Kidney (tissue), 14 donors: ENCODE results near the gene PROB1. TPM values are rescaled to one million over a fixed set of nuclear protein-coding genes. Genes with fewer than 3 reads are reported as not detected.

Experiments used
- DNase-seq, 5 donors: peaks; one replicate each; pipeline ENCODE4 v3.0.0-alpha.2; 2013 to 2020
- FAIRE-seq: peaks from 2 replicates; lab custom pipeline; 2012; peaks lifted over from hg19 to GRCh38; lab: Jason Lieb, UNC
- H3K27ac ChIP-seq, 2 donors: one replicate each; pipeline ENCODE4 v1.7.0; 2013; ENCODE audit warnings: low read depth in 2 of 2, low read length in 2 of 2, inconsistent platforms in 1 of 2
- H3K27me3 ChIP-seq: one replicate; pipeline ENCODE4 v1.7.1; 2013; ENCODE audit warnings: low read length, inconsistent platforms; ENCODE audit not compliant: control insufficient read depth, insufficient read depth
- H3K36me3 ChIP-seq, 3 donors: one replicate each; pipeline versions ENCODE4 v1.7.0 to v1.7.1; 2013; ENCODE audit warnings: low read length in 3 of 3, control low read depth in 1 of 3, inconsistent platforms in 1 of 3; ENCODE audit not compliant: insufficient read depth in 3 of 3, control insufficient read depth in 2 of 3
- H3K4me1 ChIP-seq, 3 donors: one replicate each; pipeline versions ENCODE4 v1.7.0 to v1.7.1; 2013; ENCODE audit warnings: low read length in 3 of 3, inconsistent platforms in 1 of 3, low read depth in 1 of 3; ENCODE audit not compliant: control insufficient read depth in 2 of 3, insufficient read depth in 2 of 3
- H3K4me3 ChIP-seq, 3 donors: one replicate each; pipeline versions ENCODE4 v1.7.0 to v1.8.1; 2013; ENCODE audit warnings: low read length in 3 of 3, control low read depth in 1 of 3, inconsistent platforms in 1 of 3
- H3K9ac ChIP-seq, 3 donors: one replicate each; pipeline versions ENCODE4 v1.7.0 to v1.7.1; 2013; ENCODE audit warnings: low read length in 3 of 3, control low read depth in 1 of 3, inconsistent platforms in 1 of 3
- H3K9me3 ChIP-seq, 3 donors: one replicate each; pipeline versions ENCODE4 v1.7.0 to v1.7.1; 2013; ENCODE audit warnings: low read length in 3 of 3, control low read depth in 1 of 3, inconsistent platforms in 1 of 3; ENCODE audit not compliant: control insufficient read depth in 2 of 3, insufficient read depth in 1 of 3
- intact Hi-C: fragments of 100-400 bp; cut with DNase I; formaldehyde crosslinking; loops from one replicate; pipeline ENCODE4 v1.11.1; 2022
- polyA plus RNA-seq: library from polyadenylated mRNA; stranded (reverse); fragments of 350-450 nt; fragmentation: Illumina TruSeq; extraction: RNeasy Lipid Tissue Mini Kit (QIAGEN cat#74804); gene quantifications from one replicate; pipeline ENCODE4 v1.2.3, GENCODE V29; 2014; ENCODE audit warnings: low read depth, low replicate concordance; ENCODE audit not compliant: insufficient read depth
- total RNA-seq: library from RNA; stranded (reverse); fragmentation: NEBNext Ultra II Directional; extraction: Animal tissue kit (Norgen Biotek cat#: 25700); gene quantifications from one replicate; pipeline ENCODE4 v1.2.1, GENCODE V29; 2021
- TF ChIP-seq, protein P1 (sequence below): IDR thresholded peaks from 3 replicates; pipeline ENCODE4 v1.5.1; 2012; ENCODE audit warnings: mild to moderate bottlenecking, moderate library complexity, borderline replicate concordance; ENCODE audit not compliant: insufficient read depth; ENCODE audit errors: extremely low read depth
- donor health status: control.
- donor health status: control.
- donor health status: control.
- donor health status: control.
- donor health status: control.
- donor health status: DM: yes; HTN: yes; CAD: no.
- donor health status: Normal renal cell carcinoma (clear cell type).

The PROB1 gene
- total and polyA plus RNA-seq, 2 donors from 2014 or later = 1.5 to 3.8 TPM

DNA sequence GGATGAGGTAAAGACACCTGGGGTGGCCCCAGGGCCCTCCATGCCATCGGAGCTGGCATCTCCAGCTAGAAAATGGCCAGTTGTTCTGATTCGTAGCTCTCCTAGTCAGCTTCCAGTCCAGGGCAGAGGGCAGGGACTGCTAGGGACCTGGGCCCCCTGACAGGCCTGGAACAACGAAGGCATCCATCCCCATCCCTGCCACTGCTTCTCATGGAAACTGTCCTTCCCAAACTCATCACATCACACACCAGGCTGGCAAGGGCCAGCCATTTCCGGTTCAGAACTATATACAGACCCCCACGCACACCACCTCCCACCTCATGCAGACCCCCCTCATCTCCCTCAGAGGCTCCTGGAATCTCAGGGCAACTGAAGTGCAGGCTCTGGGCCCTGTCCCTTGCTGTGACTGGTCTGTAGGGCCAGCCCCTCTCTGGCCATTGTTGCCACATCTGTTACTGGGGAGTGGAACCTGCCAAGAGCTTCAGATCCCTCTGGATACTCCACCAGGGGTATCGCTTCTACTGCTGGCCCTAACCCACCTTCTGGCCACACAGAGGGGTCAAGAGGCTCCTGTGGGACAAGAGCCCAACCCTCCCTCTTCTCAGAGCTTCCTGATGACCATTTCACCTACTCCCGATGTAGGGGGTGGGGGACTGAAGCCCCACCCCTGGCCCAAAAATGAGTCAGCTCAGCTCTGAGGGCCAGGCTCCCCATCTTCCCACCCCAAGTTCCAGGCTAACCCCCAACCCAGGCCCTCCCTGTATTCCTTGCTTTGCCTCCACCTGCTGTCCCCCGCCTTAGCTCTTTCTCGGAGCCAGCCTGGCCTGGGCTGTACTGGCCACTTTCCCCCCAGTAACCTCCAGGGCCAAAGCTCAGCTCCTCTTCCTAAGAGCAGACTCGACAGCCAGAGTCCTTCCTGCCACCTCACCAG is 4.0 kb downstream of the PROB1 start:
- TF ChIP-seq, protein P1, sequence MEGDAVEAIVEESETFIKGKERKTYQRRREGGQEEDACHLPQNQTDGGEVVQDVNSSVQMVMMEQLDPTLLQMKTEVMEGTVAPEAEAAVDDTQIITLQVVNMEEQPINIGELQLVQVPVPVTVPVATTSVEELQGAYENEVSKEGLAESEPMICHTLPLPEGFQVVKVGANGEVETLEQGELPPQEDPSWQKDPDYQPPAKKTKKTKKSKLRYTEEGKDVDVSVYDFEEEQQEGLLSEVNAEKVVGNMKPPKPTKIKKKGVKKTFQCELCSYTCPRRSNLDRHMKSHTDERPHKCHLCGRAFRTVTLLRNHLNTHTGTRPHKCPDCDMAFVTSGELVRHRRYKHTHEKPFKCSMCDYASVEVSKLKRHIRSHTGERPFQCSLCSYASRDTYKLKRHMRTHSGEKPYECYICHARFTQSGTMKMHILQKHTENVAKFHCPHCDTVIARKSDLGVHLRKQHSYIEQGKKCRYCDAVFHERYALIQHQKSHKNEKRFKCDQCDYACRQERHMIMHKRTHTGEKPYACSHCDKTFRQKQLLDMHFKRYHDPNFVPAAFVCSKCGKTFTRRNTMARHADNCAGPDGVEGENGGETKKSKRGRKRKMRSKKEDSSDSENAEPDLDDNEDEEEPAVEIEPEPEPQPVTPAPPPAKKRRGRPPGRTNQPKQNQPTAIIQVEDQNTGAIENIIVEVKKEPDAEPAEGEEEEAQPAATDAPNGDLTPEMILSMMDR = no peak
- no peaks in the 10 kb centered on the region for H3K36me3 ChIP-seq
- no peak overlapping the region for H3K9ac ChIP-seq
- no peaks in the 10 kb centered on the region for H3K9me3 ChIP-seq
- H3K27me3 ChIP-seq = peaks cover 8% of the 10 kb centered on the region
- H3K4me3 ChIP-seq = no peak overlapping the region
- no peak for FAIRE-seq
- peak in 1 of 5 donors; percentile 54 for DNase-seq
- intact Hi-C loops = no loop called here
- no peak overlapping the region for H3K27ac ChIP-seq
- H3K4me1 ChIP-seq = peaks cover 0 to 18% (median 3%) of the 10 kb centered on the region in 3 donors

DNA sequence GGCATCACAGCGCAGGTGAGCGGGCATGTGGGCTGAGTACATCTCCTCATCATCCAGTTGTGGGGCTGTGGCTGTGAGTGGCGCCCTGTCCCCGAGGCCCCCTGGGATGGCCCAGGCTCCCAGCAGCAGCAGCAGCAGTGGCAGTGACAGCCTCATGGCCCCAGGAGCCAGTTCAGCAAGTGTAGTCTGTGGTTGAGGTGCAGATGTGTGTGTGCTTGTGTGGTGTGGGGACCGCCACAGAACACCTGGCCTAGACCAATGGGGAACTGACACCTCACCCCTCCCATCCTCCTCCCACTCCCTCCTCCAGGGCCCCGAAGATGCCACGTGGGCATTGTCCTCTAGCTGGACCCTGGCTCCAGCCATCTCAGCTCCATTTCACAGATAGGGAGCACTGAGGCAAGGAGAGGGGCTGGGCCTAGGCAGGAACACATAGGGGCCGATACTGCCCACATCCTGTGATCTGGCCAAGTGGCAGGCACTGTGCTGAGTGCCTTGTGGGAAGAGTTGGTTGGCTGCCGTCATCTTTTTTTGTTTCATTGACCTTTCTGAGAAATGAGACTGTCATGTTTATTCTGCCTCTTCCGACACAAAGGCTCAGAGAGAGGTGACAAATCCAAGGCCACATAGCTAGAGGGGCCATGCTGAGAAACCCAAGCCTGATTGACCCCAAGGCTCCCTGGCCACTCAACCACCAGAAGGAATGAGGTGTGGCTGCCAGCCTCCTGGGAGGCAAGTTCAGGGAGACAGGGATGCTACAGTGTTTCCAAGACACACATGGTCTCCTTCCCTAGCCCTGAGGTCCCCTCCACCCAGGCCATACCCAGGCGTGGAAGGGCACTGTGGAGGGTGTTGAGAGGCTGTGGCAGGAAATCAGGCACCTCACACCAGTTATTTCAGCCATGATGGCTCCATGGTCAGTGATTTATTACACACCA is 4.9 kb downstream of the PROB1 start, which contains the start of gene MZB1:
MZB1 (minus strand) TSS at position 213 of the 938 bp plus-strand sequence; CDS start at position 156, 57 bp downstream.
- Histone ChIP-seq H3K4me3 (no peak within 1 kb of the TSS), H3K9ac (no peak within 1 kb of the TSS), H3K27me3 (peaks cover 4% of the 10 kb centered on the region), H3K4me1 (peaks cover 0 to 13% (median 0%) of the 10 kb centered on the region in 3 donors), H3K36me3 (no peaks in the 10 kb centered on the region), H3K27ac (no peak within 1 kb of the TSS), H3K9me3 (no peaks in the 10 kb centered on the region)
- DNase-seq (peak in 1 of 5 donors; percentile 46), FAIRE-seq (no peak)
- intact Hi-C loops = no loop called here
- TF ChIP-seq, protein P1 = no peak

DNA sequence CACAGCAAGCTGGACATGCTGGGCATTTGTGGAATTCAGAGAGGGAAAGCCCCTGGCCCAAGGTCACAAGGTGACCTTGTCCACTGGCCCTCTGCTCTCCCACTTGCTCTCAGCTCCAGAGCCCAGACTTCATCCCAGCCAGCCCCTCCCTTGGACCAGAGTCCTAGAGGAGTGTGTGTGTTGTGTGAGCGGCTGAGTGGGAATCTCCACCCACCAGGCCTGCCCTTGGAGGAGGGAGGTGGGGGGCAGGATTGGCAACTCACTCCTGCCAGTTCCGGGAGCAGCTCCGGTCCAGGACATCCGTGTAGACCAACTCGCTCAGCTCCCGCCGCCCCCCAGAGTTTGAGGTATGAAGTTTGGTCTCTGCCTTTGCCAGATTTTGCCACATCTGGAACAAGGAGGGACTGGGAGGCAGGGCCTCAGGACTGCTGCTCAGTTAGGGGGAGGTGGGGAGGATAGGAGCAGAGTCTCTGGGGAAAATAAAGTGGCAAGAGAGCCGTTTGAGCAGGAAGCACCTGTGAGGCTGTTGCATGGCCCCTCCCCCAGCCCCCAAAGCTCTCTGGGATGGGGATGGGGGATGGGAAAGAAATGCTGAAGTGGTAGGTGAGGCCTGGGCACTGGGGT is 6.6 kb downstream of the PROB1 start:
- Histone ChIP-seq H3K9me3 (no peaks in the 10 kb centered on the region), H3K9ac (no peak overlapping the region), H3K36me3 (no peaks in the 10 kb centered on the region), H3K27ac (peak overlapping the region in 1 of 2 donors; percentile 59), H3K4me1 (peaks cover 0 to 19% (median 16%) of the 10 kb centered on the region in 3 donors), H3K27me3 (no peaks in the 10 kb centered on the region), H3K4me3 (peak overlapping the region in 2 of 3 donors; percentile 22 to 29)
- FAIRE-seq = no peak
- intact Hi-C loops = no loop called here
- DNase-seq = peak; percentile 33 to 89 (median 69)
- TF ChIP-seq, protein P1 = no peak
